ENCODE measurements around the gene BEST3. TPM values are rescaled to one million over a fixed set of nuclear protein-coding genes. Genes with fewer than 3 reads are reported as not detected.

Gene BEST3
- polyA plus RNA-seq, 4 donors: 0.19 to 0.60 TPM; not detected in 2

DNA sequence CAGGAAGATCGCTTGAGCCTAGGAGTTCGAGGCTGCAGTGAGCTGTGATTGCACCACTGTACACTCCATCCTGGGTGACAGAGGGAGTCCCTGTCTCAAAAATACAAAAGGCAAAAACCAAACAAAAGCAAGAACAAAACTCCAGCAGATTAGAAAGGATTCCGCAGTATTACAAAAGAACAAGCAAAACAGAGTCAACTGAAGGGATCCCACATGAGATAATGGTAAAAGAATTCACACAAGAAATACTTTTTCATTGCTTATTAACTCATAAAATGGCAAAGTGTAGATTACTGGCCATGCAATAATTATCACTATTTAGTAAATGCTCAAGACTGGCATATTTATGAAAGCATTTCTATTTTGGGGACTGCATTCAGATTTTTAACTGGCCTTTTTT is 35.4 kb downstream of the BEST3 start:
- Histone ChIP-seq H3K9me3 (ENCODE audit: control insufficient read depth in 2 of 2, insufficient read depth in 1 of 2, low read depth in 1 of 2, low read length in 1 of 2) (no peaks in the 10 kb centered on the region), H3K27ac (ENCODE audit: low read depth in 1 of 3, low read length in 2 of 3) (no peak overlapping the region), H3K27me3 (ENCODE audit: control insufficient read depth in 3 of 3, insufficient read depth in 3 of 3, low read length in 3 of 3) (no peaks in the 10 kb centered on the region), H3K36me3 (ENCODE audit: control insufficient read depth in 3 of 3, insufficient read depth in 2 of 3, low read depth in 1 of 3, low read length in 3 of 3) (no peaks in the 10 kb centered on the region), H3K4me3 (ENCODE audit: low read depth in 1 of 3, low read length in 3 of 3) (no peak overlapping the region), H3K4me1 (ENCODE audit: control insufficient read depth in 3 of 3, insufficient read depth in 2 of 3, low read depth in 1 of 3, low read length in 2 of 3) (no peaks in the 10 kb centered on the region)
- 89 to 94% (median 93%) methylated on average over 3 of the region's 3 CpGs for WGBS, 3 donors
- no peak for DNase-seq
- no peak for FAIRE-seq

DNA sequence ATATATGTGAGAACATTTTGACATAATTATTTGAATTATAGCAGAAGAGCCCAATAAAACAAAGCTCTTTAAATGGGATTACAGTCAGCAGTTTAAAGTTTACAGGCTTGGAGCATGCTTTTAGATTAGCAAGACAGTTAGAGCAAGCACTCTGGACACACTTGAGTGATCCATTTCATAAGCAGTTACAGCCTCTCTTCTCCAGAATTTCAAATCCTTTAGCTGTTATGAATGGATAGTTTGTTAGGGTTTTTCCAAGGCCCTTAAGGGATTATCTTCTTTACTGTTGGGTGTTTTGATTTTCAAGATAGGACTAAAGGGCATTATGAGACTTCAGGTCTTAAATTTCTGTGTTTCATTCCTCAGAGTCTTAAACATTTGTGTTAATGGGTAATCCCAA is 36.3 kb downstream of the BEST3 start:
- no peak overlapping the region for H3K4me3 ChIP-seq (ENCODE audit: low read depth in 1 of 3, low read length in 3 of 3)
- no peak overlapping the region for H3K27ac ChIP-seq (ENCODE audit: low read depth in 1 of 3, low read length in 2 of 3)
- DNase-seq: no peak
- FAIRE-seq: no peak
- H3K36me3 ChIP-seq (ENCODE audit: control insufficient read depth in 3 of 3, insufficient read depth in 2 of 3, low read depth in 1 of 3, low read length in 3 of 3): no peaks in the 10 kb centered on the region
- H3K9me3 ChIP-seq (ENCODE audit: control insufficient read depth in 2 of 2, insufficient read depth in 1 of 2, low read depth in 1 of 2, low read length in 1 of 2): no peaks in the 10 kb centered on the region
- H3K4me1 ChIP-seq (ENCODE audit: control insufficient read depth in 3 of 3, insufficient read depth in 2 of 3, low read depth in 1 of 3, low read length in 2 of 3): no peaks in the 10 kb centered on the region
- H3K27me3 ChIP-seq (ENCODE audit: control insufficient read depth in 3 of 3, insufficient read depth in 3 of 3, low read length in 3 of 3): no peaks in the 10 kb centered on the region

DNA sequence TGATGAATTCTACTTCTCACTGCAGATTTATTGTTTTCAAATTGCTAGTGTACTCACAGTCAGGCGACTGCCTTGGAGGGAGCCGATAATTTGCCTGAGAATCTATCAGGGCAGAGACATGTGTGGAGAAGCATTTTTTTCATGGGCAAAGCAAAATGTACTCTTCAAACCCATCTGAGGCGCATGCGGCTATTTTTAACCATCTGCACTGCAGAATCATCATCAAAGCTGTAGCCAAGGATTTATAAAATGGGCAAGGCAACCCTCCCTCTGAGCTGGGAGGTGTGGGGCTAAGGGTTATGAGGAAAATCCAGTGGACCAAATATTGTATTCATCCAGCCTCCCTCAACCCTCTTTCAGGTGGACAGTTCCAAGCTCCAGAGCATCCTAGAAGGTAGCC is 37.7 kb downstream of the BEST3 start:
- 87 to 92% (median 92%) methylated on average over 4 of the region's 4 CpGs for WGBS, 3 donors
- FAIRE-seq: no peak
- Histone ChIP-seq H3K9me3 (ENCODE audit: control insufficient read depth in 2 of 2, insufficient read depth in 1 of 2, low read depth in 1 of 2, low read length in 1 of 2) (no peaks in the 10 kb centered on the region), H3K27me3 (ENCODE audit: control insufficient read depth in 3 of 3, insufficient read depth in 3 of 3, low read length in 3 of 3) (no peaks in the 10 kb centered on the region), H3K36me3 (ENCODE audit: control insufficient read depth in 3 of 3, insufficient read depth in 2 of 3, low read depth in 1 of 3, low read length in 3 of 3) (no peaks in the 10 kb centered on the region), H3K4me3 (ENCODE audit: low read depth in 1 of 3, low read length in 3 of 3) (no peak overlapping the region), H3K4me1 (ENCODE audit: control insufficient read depth in 3 of 3, insufficient read depth in 2 of 3, low read depth in 1 of 3, low read length in 2 of 3) (no peaks in the 10 kb centered on the region), H3K27ac (ENCODE audit: low read depth in 1 of 3, low read length in 2 of 3) (no peak overlapping the region)
- no peak for DNase-seq

DNA sequence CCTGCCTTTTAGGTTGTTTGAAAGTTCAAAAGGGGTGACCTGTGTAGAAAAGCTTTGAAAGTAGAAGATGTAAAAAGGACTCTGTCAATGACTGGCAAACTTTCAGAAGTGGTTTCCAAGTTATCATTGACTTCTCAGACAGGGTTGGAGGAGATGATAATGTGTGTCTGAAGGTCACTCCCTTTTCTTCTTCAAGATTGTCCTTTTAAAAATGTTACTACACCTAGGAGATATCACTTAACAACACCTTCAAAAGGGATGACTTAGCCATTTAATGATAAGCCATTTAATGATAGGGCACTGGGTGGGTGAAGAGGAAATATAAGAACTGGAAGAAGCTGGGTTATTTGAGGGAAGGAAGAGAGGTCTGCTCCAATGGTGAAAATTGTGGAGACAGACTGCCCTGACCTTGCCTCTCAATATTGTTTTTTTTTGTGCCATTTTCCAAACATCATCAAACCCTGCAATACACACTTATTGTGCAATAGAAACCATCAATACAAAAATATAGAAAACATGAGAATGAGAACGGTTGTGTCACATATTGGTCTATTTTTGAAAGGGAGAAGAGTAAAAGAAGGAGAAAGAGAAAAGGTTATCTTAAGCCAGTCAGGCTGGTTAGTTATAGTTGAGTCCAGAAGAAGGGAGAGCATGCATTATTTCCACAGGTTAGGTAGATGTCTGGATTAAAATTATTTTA is 38.8 kb downstream of the BEST3 start:
- WGBS, 3 donors: 78 to 92% (median 87%) methylated on average over 1 of the region's 1 CpG
- no peaks in the 10 kb centered on the region for H3K36me3 ChIP-seq (ENCODE audit: control insufficient read depth in 3 of 3, insufficient read depth in 2 of 3, low read depth in 1 of 3, low read length in 3 of 3)
- no peaks in the 10 kb centered on the region for H3K4me1 ChIP-seq (ENCODE audit: control insufficient read depth in 3 of 3, insufficient read depth in 2 of 3, low read depth in 1 of 3, low read length in 2 of 3)
- FAIRE-seq (no peak), DNase-seq (no peak)
- no peak overlapping the region for H3K27ac ChIP-seq (ENCODE audit: low read depth in 1 of 3, low read length in 2 of 3)
- H3K4me3 ChIP-seq (ENCODE audit: low read depth in 1 of 3, low read length in 3 of 3): no peak overlapping the region
- no peaks in the 10 kb centered on the region for H3K9me3 ChIP-seq (ENCODE audit: control insufficient read depth in 2 of 2, insufficient read depth in 1 of 2, low read depth in 1 of 2, low read length in 1 of 2)
- no peaks in the 10 kb centered on the region for H3K27me3 ChIP-seq (ENCODE audit: control insufficient read depth in 3 of 3, insufficient read depth in 3 of 3, low read length in 3 of 3)

DNA sequence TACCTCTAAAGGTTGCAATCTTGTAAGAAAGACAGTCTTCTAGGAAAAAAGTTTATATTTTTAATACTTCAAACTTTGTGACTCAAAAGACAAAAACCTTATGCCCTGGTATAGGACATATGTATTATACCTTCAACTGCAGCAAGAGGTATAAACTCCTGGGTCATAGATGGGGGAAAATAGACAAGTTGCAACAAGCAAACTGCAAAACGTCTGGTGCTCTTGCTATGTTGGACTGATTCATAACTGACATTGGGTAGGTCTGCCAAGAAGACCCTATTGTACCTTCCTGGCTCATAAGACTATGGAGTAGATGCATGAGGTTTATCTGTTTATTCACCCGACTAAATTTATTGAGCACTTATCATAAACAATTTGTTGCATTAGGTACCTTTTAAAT is 40.9 kb downstream of the BEST3 start:
- H3K27ac ChIP-seq (ENCODE audit: low read depth in 1 of 3, low read length in 2 of 3): no peak overlapping the region
- no peaks in the 10 kb centered on the region for H3K27me3 ChIP-seq (ENCODE audit: control insufficient read depth in 3 of 3, insufficient read depth in 3 of 3, low read length in 3 of 3)
- WGBS, 3 donors: 50 to 71% (median 54%) methylated on average over 2 of the region's 2 CpGs
- H3K9me3 ChIP-seq (ENCODE audit: control insufficient read depth in 2 of 2, insufficient read depth in 1 of 2, low read depth in 1 of 2, low read length in 1 of 2): no peaks in the 10 kb centered on the region
- FAIRE-seq (no peak), DNase-seq (no peak)
- H3K4me1 ChIP-seq (ENCODE audit: control insufficient read depth in 3 of 3, insufficient read depth in 2 of 3, low read depth in 1 of 3, low read length in 2 of 3): no peaks in the 10 kb centered on the region
- H3K4me3 ChIP-seq (ENCODE audit: low read depth in 1 of 3, low read length in 3 of 3): no peak overlapping the region
- no peaks in the 10 kb centered on the region for H3K36me3 ChIP-seq (ENCODE audit: control insufficient read depth in 3 of 3, insufficient read depth in 2 of 3, low read depth in 1 of 3, low read length in 3 of 3)

DNA sequence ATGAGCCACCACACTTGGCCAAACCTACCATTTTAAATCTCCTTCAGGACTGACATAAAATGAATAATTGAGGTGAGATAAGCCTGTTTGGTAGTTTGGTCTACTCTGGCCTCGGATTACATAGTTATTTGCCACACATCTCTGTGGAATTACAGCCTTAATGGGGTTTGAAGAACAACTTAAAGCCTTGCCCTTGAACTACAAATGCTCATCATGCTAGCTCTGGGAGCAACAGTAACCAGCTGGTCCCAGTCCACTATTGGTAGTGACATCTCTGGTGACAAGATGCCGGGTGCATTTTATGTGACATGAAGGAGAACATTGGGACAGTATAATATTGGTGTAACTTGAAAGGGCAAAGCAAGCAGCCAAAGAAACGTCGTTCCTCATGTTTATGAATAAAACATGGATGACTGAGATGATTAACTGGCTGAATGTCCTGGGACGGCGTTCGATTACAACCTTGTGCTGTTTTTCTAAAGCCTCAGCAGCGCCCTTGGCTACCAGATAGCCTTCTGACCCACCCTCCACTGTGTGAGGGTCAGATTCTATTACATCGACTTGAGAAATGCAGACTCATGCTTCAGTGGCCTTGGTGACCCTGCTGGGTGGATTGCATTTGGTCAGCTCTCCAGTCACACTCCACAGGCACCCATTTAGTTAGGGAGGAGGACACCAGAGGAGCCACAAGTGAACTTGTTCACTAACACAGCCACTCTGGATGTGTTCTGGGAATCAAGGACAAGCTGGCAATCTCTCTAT is 41.5 kb downstream of the BEST3 start:
- FAIRE-seq (no peak), DNase-seq (no peak)
- no peak overlapping the region for H3K27ac ChIP-seq (ENCODE audit: low read depth in 1 of 3, low read length in 2 of 3)
- no peaks in the 10 kb centered on the region for H3K4me1 ChIP-seq (ENCODE audit: control insufficient read depth in 3 of 3, insufficient read depth in 2 of 3, low read depth in 1 of 3, low read length in 2 of 3)
- no peaks in the 10 kb centered on the region for H3K36me3 ChIP-seq (ENCODE audit: control insufficient read depth in 3 of 3, insufficient read depth in 2 of 3, low read depth in 1 of 3, low read length in 3 of 3)
- no peaks in the 10 kb centered on the region for H3K27me3 ChIP-seq (ENCODE audit: control insufficient read depth in 3 of 3, insufficient read depth in 3 of 3, low read length in 3 of 3)
- H3K4me3 ChIP-seq (ENCODE audit: low read depth in 1 of 3, low read length in 3 of 3): no peak overlapping the region
- WGBS, 3 donors: 75 to 78% (median 77%) methylated on average over 9 of the region's 9 CpGs
- no peaks in the 10 kb centered on the region for H3K9me3 ChIP-seq (ENCODE audit: control insufficient read depth in 2 of 2, insufficient read depth in 1 of 2, low read depth in 1 of 2, low read length in 1 of 2)

DNA sequence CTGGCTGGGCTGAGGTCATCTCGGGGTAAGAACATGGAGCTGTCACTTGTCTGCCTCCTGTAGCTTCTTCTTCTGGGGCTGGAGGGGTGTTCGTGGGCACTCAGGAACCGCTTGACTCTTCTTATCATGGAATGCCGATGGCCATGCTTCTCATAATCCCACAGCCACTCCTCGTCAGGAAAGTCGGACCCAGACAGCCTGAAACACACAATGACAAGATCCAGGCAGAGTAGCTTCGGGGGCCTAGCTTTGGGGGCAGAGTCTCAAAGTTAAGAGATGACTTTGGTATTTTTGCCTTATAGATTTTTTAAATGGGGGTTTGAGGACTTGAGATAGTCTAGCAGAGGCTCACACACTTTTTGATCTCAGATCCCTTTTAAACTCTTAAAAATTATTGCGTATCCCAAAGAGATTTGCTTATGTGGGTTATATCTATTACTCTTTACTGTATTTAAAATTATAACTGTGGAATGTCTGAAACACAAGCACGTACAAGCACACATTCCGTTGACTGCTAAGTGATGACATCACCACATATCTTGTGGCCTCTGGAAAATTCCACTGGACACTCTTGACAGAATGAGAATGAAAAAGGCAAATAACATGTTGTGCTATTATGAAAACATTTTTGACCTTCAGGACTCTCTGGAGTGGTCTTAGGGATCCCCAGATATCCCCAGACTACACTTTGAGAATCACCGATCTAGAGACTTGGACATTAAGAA is 43.3 kb downstream of the BEST3 start:
- no peak overlapping the region for H3K4me3 ChIP-seq (ENCODE audit: low read depth in 1 of 3, low read length in 3 of 3)
- H3K27me3 ChIP-seq (ENCODE audit: control insufficient read depth in 3 of 3, insufficient read depth in 3 of 3, low read length in 3 of 3): no peaks in the 10 kb centered on the region
- H3K4me1 ChIP-seq (ENCODE audit: control insufficient read depth in 3 of 3, insufficient read depth in 2 of 3, low read depth in 1 of 3, low read length in 2 of 3): no peaks in the 10 kb centered on the region
- no peak overlapping the region for H3K27ac ChIP-seq (ENCODE audit: low read depth in 1 of 3, low read length in 2 of 3)
- FAIRE-seq (no peak), DNase-seq (no peak)
- 69 to 90% (median 85%) methylated on average over 11 of the region's 11 CpGs for WGBS, 3 donors
- H3K36me3 ChIP-seq (ENCODE audit: control insufficient read depth in 3 of 3, insufficient read depth in 2 of 3, low read depth in 1 of 3, low read length in 3 of 3): no peaks in the 10 kb centered on the region
- no peaks in the 10 kb centered on the region for H3K9me3 ChIP-seq (ENCODE audit: control insufficient read depth in 2 of 2, insufficient read depth in 1 of 2, low read depth in 1 of 2, low read length in 1 of 2)

DNA sequence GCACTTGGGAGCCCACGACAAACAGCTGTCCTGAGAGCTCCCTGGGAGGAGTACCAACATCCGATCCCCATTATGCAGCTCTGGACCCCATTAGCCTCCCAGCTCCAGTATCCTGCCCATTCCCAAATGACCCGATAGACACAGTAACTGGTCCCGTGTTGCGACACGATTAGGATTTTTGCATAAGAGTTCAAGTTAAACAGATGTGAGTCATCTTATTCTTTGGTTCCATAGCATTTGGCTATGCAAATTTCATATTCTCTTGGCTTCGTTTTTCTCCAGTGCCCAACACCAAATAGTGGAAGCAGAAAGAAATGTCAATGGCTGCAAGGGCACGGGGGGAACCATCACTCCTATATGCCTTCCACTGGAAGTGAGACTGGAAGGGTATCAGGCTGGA is 45.4 kb downstream of the BEST3 start:
- FAIRE-seq: no peak
- Histone ChIP-seq H3K27me3 (ENCODE audit: control insufficient read depth in 3 of 3, insufficient read depth in 3 of 3, low read length in 3 of 3) (no peaks in the 10 kb centered on the region), H3K4me1 (ENCODE audit: control insufficient read depth in 3 of 3, insufficient read depth in 2 of 3, low read depth in 1 of 3, low read length in 2 of 3) (no peaks in the 10 kb centered on the region), H3K36me3 (ENCODE audit: control insufficient read depth in 3 of 3, insufficient read depth in 2 of 3, low read depth in 1 of 3, low read length in 3 of 3) (no peaks in the 10 kb centered on the region), H3K4me3 (ENCODE audit: low read depth in 1 of 3, low read length in 3 of 3) (no peak overlapping the region), H3K9me3 (ENCODE audit: control insufficient read depth in 2 of 2, insufficient read depth in 1 of 2, low read depth in 1 of 2, low read length in 1 of 2) (no peaks in the 10 kb centered on the region), H3K27ac (ENCODE audit: low read depth in 1 of 3, low read length in 2 of 3) (no peak overlapping the region)
- 75 to 89% (median 88%) methylated on average over 8 of the region's 8 CpGs for WGBS, 3 donors
- no peak for DNase-seq
